ENCODE measurements around the gene SEC16A.

Gene SEC16A, protein sequence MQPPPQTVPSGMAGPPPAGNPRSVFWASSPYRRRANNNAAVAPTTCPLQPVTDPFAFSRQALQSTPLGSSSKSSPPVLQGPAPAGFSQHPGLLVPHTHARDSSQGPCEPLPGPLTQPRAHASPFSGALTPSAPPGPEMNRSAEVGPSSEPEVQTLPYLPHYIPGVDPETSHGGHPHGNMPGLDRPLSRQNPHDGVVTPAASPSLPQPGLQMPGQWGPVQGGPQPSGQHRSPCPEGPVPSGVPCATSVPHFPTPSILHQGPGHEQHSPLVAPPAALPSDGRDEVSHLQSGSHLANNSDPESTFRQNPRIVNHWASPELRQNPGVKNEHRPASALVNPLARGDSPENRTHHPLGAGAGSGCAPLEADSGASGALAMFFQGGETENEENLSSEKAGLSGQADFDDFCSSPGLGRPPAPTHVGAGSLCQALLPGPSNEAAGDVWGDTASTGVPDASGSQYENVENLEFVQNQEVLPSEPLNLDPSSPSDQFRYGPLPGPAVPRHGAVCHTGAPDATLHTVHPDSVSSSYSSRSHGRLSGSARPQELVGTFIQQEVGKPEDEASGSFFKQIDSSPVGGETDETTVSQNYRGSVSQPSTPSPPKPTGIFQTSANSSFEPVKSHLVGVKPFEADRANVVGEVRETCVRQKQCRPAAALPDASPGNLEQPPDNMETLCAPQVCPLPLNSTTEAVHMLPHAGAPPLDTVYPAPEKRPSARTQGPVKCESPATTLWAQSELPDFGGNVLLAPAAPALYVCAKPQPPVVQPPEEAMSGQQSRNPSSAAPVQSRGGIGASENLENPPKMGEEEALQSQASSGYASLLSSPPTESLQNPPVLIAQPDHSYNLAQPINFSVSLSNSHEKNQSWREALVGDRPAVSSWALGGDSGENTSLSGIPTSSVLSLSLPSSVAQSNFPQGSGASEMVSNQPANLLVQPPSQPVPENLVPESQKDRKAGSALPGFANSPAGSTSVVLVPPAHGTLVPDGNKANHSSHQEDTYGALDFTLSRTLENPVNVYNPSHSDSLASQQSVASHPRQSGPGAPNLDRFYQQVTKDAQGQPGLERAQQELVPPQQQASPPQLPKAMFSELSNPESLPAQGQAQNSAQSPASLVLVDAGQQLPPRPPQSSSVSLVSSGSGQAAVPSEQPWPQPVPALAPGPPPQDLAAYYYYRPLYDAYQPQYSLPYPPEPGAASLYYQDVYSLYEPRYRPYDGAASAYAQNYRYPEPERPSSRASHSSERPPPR (N-terminal part only)

DNA sequence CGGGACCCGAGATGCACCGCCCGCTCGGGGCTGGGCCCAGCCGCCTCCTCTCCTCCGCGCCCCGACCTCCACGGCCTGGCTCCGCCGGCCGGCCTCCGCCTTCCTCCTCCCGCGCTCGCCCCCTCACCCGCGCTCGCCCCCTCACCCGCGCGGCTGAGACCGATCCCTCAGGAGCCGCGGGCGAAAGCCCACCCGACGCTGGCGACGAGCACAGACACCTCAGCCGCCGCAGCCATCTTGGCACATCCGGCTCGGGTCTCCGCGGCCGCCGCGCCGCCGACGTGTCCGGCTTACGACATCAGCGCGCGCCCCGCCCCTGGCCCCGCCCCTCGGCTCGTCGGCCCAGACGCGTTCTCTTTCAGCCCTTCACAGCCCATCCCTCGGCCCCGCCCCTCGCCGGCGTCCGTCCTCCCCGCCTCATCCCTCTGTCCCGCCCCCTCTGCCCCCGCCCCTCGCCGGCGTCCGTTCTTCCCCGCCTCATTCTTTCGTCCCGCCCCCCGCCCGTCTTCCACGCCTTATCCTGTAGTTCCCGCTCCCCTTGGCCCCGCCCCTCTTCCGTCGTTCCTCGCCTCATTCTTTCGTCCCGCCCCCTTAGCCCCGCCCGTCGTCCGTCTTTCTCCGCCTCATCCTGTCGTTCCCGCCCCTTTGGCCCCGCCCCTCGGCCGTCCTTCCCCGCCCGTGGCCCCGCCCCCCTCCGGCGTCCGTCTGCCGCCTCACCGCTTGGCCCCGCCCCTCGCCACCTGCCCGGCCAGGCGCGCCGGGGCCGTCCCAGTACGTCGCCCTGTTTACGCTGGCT lies at the start of gene SEC16A:
SEC16A (minus strand) TSS at position 248 of the 796 bp plus-strand sequence. CDS start 5,425 bp downstream, outside the sequence.
- DNase-seq (peak; percentile 100), ATAC-seq (peak; percentile 78)

GRCh38 chr9:136531904-136532798 lies 49.3 kb upstream of the SEC16A start:
- DNase-seq (peak; percentile 50), ATAC-seq (no peak)

GRCh38 chr9:136531186-136531903 lies 48.5 kb upstream of the SEC16A start:
- no peak for ATAC-seq

DNA sequence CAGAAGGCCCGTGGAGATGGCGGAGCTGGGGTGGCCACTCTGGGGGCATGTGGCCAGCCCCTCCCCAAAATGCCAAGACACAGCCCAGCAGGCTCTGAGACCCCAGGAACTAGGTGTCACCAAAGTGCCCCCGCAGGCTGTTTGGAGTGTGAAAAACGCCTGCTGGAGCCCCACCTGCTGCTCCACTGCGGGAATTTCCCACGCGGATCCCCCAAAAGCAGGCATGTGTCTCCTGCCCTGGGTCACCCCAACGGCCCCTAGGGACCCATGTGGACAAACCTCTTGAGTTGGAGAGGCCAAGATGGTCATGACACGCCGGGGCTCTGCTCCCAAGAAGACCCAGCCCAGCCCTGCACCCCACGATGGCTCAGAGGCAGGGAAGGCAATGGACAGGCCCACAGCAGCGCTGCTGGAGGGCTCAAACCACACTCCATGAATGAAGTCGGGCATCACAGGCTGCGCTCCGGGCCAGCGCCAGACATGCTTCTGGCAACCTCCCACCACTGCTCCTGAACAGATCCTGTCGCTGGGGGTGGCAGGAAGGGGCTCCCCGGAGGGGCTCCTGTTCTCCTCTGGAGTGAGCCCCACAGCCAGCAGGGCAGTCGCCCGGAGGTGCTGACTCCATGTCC lies 47.7 kb upstream of the SEC16A start:
- ATAC-seq (no peak), DNase-seq (no peak)

More at GRCh38 chr9:136531186-136531903, 48.5 kb upstream of the SEC16A start:
- no peak for DNase-seq

GRCh38 chr9:136529516-136530460 lies 46.9 kb upstream of the SEC16A start:
- no peak for ATAC-seq
- DNase-seq = no peak

DNA sequence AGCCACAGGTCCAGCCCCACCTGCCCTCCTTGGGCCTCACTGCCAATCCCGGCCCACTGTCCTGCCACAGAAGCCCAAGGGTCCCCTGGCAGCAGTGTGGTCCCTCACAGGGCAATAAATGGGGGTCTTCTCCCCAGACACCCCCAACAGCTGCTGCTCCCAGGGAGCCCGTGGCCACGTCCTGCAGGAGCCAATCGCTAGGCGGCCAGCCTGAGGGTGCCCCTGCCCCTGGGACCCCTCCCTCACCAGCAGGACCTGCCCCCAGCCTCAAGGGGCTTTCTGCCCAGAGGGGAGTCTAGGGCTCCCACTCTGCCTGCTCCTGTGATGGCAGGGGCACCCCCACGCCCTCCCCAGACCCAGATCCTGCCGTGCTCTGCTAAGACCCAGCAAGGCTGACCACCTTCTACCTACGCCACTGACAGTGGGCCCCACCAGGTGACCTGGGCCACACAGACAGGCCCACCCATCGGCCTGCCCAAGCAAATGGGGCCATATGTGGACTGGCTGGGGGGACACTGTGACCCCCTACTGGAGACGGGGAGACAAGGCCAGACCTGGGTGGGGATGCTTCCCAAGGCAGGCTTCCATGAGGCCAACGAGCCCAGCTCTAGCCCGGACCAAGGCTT lies 46.0 kb upstream of the SEC16A start:
- ATAC-seq (no peak), DNase-seq (no peak)

DNA sequence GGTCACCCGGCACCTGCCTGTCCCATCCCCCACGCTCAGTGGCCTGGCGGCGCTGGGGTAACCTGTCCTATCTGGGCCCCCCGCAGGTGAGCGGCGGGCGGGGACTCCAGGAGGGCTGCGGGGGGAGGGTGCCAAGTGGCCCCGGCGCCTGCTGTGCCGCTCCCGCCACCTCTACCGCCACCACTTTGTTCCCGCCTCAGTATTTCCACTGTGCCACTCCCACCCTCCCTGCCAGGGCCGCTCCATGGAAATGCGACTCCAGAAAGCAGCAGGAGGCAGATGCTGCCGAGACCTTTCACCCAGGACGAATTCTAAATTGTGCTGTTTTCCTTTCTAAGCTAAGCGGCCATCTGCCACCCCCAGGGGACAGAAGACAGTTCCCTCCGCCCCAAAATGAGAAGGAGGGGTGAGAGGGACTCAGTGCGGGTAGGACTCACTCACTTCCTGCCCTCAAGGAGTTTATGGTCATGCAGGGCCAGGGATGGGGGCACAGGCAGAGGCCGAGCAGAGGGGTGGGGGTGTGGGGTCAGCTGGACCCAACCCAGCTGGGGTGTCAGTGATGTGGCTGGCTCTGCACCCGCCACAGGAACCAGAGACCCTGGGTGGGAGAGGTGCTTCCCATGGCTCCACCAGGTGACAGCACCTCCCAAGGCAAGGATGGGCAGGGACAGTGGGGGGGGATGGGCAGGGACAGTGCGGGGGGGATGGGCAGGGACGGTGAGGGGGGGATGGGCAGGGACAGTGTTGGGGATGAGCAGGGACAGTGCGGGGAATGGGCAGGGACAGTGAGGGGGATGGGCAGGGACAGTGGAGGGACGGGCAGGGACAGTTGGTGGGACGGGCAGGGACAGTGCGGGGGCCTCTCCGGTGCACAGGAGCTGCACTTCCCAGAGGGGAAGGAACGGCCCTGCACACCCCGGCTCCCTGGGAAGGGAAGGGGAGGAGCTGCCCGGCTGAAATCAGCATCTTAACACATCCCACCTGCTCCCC lies 45.2 kb upstream of the SEC16A start:
- ATAC-seq (no peak), DNase-seq (no peak)

- ATAC-seq (no peak), DNase-seq (no peak)
Observed at GRCh38 chr9:136527131-136527530, 44.3 kb upstream of the SEC16A start.

GRCh38 chr9:136526625-136527066 lies 43.8 kb upstream of the SEC16A start:
- DNase-seq (no peak), ATAC-seq (no peak)

GRCh38 chr9:136525841-136526499 lies 43.1 kb upstream of the SEC16A start:
- DNase-seq = no peak
- ATAC-seq = no peak

GRCh38 chr9:136525207-136525606 lies 42.4 kb upstream of the SEC16A start:
- ATAC-seq = no peak

DNA sequence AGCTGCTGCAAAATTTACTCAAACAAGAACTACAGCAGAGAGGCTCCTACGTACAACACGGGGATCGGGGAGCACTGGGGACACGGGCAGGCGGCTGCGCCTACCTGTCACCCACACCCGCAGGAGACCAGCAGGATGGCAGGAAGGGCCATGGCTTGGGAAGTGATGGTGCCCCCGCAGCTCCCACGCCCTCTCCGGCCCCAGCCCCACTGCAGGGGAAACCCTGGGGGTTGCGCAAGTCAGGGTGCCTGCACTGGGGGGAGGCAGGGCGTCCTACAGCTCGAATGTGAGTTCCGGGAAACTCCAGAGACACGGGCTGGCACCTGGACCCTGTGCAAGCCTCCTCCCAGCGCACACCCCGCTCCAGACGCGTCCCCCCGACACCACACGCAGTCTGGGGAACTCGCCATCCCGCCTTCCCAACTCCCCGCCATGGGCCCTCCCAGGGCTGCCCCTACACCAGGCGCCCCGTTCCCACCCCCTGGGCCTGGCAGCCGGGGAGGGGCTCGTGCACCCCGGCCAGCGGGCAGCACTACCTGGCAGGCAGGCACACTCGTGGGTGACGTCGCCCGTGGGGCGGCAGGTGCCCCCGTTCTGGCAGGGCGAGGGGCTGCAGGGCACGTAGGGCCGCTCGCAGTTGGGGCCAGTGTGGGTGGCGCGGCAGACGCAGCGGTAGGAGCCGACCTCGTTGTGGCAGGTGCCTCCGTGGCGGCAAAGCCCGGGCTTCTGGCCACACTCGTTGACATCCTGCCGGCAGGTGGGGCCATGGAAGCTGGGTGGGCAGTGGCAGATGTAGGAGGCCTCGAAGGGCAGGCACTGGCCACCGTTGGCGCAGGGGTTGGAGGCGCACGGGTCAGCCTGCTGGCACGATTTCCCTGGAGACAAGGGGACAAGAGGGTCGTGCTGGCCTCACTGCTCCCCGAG lies 39.7 kb upstream of the SEC16A start:
- DNase-seq (no peak), ATAC-seq (no peak)

More at GRCh38 chr9:136525207-136525606, 42.4 kb upstream of the SEC16A start:
- no peak for DNase-seq

- no peak for DNase-seq
- no peak for ATAC-seq
Observed at GRCh38 chr9:136521537-136521936, 38.7 kb upstream of the SEC16A start.

GRCh38 chr9:136520053-136520540 lies 37.3 kb upstream of the SEC16A start:
- DNase-seq = no peak
- ATAC-seq = no peak

Measured in stimulated activated naive CD8-positive, alpha-beta T cell treated with anti-CD3 and anti-CD28 coated beads, Interleukin-15, Interleukin-2, amounts not matched to agents 100 U/mL and 50 U/mL, for 24 hours (primary cell).